ENCODE results near the gene OTUB2.

GRCh38 chr14:94075008-94075407, 48.9 kb downstream of the OTUB2 start:
- no peak for TF ChIP-seq CTCF (IDR thresholded peaks at IDR 0.05)
- TF ChIP-seq POLR2A (IDR thresholded peaks at IDR 0.05) = no peak

All from vagina (tissue), 2 donors.